GM10266 (cell line): ENCODE measurements around the gene GLIS1.

Experiments
- DNase-seq: peaks from one replicate; pipeline ENCODE4 v3.0.0; 2012; ENCODE audit errors: extremely low spot score
- TF ChIP-seq, protein P1 (sequence below): IDR thresholded peaks from 2 replicates; pipeline ENCODE4 v1.5.1; 2012; ENCODE audit warnings: mild to moderate bottlenecking, low read depth; ENCODE audit not compliant: control insufficient read depth, insufficient read depth; ENCODE audit errors: missing control alignments

The GLIS1 gene

DNA sequence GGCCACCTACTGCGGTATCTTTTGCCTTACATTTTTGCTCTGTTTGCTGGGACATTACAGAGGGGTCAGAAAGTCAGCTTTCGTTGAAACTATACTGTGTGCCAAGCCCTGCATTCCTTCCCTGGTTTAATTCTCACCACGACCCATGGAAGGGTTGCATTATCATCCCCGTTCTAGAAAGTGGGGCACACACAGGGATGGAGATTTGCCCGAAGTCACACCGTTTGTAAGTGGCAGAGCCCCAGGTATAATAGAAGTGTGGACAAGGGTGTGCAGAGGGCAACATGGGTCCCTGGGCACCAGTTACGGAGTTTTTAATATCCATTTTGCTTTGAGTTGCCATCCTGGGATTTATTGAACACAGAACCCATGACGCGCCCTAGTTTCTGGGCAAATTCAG lies 268.0 kb downstream of the GLIS1 start:
- TF ChIP-seq, protein P1, sequence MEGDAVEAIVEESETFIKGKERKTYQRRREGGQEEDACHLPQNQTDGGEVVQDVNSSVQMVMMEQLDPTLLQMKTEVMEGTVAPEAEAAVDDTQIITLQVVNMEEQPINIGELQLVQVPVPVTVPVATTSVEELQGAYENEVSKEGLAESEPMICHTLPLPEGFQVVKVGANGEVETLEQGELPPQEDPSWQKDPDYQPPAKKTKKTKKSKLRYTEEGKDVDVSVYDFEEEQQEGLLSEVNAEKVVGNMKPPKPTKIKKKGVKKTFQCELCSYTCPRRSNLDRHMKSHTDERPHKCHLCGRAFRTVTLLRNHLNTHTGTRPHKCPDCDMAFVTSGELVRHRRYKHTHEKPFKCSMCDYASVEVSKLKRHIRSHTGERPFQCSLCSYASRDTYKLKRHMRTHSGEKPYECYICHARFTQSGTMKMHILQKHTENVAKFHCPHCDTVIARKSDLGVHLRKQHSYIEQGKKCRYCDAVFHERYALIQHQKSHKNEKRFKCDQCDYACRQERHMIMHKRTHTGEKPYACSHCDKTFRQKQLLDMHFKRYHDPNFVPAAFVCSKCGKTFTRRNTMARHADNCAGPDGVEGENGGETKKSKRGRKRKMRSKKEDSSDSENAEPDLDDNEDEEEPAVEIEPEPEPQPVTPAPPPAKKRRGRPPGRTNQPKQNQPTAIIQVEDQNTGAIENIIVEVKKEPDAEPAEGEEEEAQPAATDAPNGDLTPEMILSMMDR, result no peak
- DNase-seq, result no peak

DNA sequence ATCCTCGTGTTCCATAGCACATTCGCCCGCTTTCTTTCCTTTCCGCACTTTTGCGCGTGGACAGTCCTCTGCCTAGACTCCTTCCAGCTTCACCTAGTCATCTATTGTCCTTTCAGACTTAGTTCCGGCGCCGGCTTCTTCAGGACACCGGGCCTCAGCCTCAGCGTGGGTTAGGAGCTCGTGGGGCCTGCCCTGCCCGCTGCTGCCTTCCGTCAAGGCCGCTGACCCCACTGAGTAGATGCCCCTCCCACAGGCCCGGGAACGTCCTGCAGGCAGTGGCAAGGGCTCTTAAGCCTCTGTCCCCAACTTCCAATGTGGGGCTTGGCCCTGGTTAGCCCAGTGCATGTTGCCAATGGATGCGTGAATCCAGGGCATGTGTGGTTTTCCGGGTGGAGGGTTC lies 268.4 kb downstream of the GLIS1 start:
- DNase-seq, result no peak
- TF ChIP-seq, protein P1, result no peak

DNA sequence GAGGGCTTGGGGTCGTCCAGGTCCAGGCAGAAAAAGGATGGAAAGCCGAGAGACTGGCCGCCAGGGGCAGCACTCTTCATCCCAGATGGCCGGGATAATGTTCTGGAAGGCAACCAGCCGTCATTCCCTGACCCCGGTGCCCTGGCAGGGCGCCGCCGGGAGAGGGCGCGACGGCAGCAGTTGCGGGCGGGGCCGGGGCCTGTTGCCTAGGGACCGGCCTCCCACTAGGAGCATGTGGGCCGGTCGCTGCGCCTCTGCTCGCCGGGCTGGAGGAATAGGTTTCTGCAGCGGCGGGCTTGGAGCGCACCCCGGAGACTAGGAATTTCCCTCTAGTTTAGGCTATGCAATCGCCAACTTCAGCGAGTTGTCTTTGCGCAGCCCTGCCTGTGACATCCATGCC lies 268.8 kb downstream of the GLIS1 start:
- TF ChIP-seq, protein P1, result no peak
- DNase-seq, result no peak

DNA sequence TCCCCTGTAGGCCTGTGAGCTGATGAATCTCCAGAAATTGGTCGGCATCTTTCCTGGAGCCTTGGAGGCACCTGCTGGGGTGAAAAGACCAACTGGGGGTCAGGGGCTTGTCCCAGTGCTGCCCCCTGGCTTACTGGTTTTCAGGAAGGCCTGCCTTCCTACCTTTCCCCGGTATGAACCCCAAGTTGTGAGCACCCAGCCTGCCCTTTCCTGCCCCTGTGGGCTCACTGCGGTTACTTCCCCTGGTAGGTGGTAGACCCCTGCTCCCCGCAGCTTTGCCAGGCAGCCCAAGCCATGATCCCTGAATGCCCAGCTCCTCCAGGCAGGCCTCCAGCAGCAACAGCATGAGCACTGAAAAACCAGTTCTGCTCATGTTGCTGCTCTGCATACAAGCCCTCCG lies 269.6 kb downstream of the GLIS1 start:
- DNase-seq, result no peak
- TF ChIP-seq, protein P1, result no peak

DNA sequence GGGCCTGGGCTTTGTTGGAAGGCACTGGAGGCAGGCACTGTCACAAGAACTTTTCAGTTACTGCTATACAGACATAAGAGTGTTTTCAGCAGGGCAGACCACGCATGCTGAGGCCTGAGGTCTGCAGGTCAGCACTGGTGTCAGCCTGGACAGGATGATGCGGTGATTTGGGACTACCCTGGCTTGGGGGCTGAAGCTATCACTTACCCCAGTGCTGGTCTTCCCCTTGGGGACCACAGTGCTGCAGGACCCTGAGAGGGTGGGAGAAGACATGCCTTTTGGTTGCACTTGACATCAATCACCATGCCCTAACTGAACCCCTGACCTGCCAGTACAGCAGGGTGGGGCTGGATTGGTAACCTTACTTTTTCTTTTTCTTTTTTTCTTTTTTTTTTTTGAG lies 270.6 kb downstream of the GLIS1 start:
- DNase-seq, result no peak
- TF ChIP-seq, protein P1, result no peak

DNA sequence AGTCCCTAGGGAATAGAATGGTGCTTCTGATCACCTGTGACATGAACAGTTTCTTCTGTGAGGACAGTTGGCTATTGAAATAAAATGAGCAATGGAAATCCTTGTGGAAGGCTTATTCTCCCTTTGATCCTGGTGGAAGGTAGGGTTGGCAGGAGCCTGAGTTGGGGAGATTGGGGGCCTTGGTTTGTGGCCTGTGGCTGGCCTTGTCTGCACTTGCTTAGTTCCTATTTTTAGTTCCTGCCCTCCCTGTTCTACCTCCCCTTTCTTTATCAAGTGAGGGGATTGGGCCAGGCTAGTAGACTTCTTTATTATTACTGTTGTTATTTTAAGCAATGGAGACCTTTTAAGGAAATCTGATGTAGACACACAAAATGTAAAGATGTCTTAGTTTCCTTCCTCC lies 271.6 kb downstream of the GLIS1 start:
- DNase-seq, result no peak
- TF ChIP-seq, protein P1, result no peak

DNA sequence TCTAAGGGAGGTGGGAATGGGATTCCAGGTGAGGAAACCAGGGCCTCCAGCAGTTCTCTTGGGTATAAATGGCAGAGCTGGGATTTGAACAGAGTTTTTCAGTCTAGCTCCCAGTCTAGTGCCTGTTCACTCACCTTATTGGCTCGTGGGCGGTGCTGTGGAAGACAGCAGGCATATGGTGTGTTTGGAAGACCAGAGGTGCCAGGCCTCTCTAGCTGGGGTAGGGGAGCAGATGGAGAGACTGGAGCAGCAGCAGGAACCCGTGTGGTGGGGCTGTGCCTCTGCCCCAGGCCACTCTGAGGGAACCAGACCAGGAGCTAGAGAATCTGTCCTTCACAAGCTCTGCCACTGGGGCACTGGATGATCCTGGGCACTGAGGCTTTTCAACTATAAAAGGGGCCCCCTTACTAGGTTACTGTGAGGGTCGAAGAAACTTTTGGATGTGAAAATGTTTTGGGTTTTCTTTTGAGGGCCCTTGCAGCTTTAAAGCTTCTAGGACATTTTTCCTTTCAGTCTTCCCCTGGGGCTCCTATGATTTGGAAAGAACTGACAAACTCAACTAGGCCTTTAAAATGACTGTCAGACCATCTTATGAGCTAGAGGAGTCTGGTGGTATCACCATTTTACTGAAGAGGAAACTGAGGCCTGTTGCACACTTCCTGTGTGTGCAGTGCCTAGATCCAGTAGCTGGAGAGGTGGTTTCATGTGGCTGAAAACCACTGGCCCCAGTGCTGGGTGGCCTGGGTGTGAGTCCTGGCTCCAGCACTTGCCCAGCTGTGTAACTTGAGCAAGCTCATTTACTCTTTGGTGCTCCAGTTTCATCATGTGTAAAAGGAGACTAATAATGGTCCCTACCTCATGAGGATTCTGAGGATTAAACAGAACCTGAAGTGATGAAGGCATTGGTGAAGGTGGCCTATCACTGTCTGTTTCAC lies 273.7 kb downstream of the GLIS1 start:
- TF ChIP-seq, protein P1, result no peak

More for the DNA sequence above, 273.7 kb downstream of the GLIS1 start:
- DNase-seq, result no peak
